ENCODE results near the gene KCTD10.

KCTD10 gene, protein sequence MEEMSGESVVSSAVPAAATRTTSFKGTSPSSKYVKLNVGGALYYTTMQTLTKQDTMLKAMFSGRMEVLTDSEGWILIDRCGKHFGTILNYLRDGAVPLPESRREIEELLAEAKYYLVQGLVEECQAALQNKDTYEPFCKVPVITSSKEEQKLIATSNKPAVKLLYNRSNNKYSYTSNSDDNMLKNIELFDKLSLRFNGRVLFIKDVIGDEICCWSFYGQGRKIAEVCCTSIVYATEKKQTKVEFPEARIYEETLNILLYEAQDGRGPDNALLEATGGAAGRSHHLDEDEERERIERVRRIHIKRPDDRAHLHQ

DNA sequence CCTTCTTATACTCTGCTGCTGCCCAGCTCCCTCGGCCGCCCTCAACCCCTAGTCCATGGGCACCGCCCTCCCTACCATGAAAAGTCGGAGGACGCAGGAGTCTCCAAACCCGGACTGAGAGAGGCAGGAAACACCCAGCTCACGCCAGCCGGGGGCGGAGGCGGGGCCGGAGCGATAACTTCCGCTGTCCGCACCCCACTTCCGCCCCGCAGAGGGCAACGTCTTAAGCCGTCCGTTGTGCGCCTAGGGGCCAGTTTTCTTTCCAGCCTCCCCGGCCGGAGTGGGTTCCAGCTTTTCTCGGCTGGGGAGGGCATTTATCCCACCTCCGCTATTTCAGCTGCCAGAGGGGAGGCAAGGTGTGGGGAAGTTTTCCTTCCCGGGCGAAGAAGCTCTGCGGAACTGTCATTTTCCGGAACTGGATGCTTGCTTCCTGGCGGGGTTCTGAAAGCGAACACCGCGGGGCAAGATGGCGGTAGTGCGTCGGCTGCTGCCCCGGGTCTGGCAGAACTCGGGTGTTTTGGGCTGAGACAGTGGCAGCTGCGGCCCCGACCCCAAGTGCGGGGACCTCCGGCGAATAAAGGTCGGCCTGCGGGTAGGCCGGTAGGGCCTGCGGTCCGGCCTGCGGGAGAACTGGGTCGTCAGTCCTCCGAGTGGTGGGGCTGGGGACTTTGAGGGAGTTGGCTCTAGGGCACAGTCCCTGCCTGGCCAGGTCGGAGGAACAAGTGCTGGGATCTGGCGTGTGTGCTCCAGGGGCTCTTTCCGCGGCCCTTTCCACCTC is at the start of gene KCTD10, which contains the start of gene UBE3B:
Gene KCTD10, minus strand, starts transcription at position 116 of the 778 bp plus-strand sequence. Its CDS starts 38 bp downstream, at position 78.
Gene UBE3B, plus strand, starts transcription at position 450 of the 778 bp plus-strand sequence. CDS start 5,918 bp downstream, outside the sequence.
- peak within 1 kb of the TSS; percentile 99 for H3K4me3 ChIP-seq (ENCODE audit: low read depth, low read length)
- DNase-seq (ENCODE audit: low read depth) = peak; percentile 70

DNA sequence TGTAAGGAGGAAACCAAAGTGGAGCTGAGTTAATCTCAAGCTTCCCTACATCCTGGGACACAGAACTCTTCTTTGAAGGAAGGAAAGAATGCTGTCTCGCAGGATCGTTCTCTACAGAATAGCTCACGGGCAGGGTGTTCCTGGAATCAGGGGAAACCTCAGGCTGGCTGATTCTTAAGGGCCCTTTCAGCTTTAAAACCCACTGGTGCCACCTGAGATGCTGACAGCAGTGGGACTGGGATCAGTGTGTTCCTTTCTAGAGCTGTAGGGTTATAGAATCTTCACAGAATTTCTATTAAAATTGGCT is 48.1 kb upstream of the KCTD10 start:
- H3K4me3 ChIP-seq (ENCODE audit: low read depth, low read length) = no peak overlapping the region
- DNase-seq (ENCODE audit: low read depth) = no peak

DNA sequence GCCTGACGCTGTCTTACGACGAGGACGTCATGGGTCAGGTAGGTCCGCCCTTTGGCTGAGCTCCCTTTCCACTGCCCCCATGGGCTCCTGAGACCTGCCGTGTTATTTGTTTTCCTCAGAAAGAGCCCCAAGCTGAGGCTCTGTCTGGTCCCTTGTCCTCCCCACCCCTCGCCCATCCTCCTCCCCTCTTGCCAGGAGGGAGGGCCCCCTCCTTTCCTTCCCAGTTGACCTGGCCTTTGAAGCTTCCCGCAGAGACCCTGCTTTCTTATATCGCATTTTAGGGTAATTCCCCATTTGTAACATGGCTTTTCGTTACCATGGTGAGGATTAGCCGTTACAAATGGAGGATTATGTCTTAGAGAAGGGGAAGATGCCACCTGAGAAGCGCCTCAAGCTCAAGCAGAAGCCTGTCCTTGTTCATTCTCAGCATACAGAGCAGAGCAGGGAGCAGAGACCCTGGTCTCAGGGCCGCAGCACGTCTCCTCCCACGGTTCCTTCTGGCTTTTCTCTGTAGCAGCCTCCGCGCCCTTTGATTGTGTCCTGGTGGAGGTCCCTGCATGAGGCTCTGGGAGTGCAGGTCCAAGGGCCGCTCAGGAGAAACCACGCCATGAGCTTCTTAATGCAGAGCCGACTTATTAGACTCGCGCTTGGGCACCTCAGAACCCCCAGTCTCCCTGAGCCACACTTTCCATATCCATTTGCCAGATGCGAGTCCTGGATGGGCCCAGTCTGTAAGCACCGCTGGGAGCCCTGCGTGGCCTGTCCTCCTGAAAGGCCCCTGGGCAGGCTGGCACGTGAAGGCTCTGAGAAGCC is 47.6 kb upstream of the KCTD10 start:
- H3K4me3 ChIP-seq (ENCODE audit: low read depth, low read length) = no peak overlapping the region
- no peak for DNase-seq (ENCODE audit: low read depth)

DNA sequence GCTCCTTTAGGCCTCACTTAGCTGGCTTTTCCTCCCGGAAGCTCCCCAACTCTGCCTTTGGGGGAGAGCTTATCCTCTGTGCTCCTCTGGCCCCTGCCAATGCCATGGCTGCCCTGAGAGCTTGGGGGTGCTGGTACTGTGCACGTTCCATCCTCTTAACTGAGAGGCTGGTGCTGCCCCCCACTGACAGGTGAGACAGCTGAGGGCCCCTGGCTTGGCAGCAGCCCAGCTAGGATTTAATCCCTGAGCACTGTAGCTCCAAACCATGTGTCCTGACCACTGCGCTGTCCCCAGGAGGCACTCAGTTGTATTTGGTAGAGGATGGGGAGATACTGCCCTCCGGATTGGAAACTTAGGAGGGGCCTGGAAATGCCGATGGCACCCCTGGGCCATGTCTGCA is 46.4 kb upstream of the KCTD10 start:
- no peak for DNase-seq (ENCODE audit: low read depth)
- H3K4me3 ChIP-seq (ENCODE audit: low read depth, low read length) = no peak overlapping the region

DNA sequence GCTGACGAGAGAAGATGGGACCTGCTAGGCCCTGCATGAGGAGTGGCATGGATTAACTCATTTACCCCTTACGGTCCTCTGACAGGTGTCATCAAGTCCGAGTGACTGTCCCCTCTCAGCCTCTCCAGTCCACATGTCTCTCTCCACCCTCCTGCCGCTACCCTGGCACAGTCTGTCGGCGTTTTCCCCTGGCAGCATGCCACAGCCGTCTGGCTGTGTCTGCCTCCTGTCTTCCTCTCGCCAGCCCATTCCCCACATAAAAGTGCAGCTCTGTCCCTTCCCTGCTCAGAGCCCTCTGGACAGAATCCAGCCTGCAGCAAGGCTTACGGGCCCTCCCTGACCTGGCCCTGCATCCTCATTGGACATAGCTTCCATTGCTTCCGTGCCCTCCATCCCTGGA is 46.0 kb upstream of the KCTD10 start:
- DNase-seq (ENCODE audit: low read depth) = no peak
- no peak overlapping the region for H3K4me3 ChIP-seq (ENCODE audit: low read depth, low read length)

DNA sequence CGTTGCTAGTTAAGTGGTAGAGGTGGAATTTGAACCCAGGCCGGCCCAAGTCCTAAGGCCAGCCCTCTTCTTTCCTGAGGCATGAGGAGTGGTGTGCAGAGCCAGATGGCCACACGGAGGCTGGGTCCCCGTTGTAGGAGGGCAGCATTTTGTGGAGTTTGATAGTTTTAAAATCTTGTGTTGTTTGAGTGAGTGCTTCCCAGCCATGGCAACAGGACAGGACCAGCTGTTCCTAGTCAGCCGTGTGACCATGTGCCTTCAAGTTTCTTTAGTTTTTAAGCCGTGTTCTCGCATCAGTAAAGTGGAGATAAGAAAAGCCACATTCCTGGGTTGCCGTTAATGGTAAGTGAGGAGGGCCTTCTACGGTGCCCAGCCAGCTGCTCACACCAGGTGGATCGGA is 44.7 kb upstream of the KCTD10 start:
- DNase-seq (ENCODE audit: low read depth) = no peak
- H3K4me3 ChIP-seq (ENCODE audit: low read depth, low read length) = no peak overlapping the region

DNA sequence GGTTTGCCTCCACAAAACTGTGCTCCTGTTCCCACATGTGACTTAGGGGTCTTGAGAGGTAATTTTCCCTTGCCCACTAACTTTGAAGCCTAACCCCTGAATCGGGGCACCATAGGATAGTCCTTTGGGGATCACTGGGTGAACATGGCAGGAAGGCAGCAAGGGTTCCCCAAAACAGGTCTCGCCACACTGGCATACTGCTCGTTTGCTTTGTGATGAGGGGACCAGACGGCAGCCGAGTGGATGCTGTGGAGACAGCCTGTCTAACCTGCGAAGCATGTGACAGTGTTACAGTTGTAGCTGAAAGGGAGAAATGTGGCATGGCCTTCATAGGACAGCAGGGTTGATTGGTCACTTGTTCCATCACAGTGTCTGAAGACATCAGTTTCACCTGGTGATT is 42.7 kb upstream of the KCTD10 start:
- no peak overlapping the region for H3K4me3 ChIP-seq (ENCODE audit: low read depth, low read length)
- DNase-seq (ENCODE audit: low read depth) = no peak

DNA sequence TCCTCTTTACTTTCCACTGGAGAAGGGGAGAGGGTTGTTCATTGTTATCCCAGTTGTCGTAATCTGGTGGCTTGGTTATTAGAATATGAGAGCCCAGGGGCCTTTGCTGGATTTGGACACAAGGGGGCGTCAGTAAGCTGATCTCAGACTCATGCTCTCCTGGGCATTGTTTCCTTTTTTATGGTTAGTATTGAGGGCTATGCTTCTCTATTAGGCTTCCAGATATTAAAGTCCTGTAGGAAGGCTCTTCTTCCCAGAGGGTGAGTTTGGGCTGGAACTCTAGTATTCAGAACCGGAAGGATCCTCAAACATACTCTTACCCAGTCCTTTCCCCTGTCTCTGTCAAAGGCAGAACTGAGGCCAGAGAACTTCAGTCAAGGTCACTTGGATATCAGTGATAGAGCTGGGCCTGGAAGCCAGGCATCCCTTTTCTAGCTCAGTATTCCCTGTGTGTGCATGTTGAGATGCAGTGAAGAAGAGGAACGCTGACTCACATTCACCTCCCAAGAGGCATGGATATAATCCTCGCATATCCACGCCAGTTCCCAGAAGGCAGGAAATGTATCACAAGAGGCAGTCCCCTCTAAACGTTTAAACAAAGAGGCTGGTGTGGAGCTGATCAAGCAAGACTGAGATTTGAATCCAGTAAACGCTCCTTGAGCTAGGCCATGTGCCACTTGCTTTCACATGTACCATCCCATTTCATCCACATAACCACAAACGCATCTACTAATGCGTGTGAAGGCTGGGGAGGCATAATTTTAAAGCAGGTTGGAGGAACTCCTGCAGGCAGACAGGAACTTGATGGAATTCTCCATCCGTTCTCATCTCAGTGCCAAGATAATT is 41.9 kb upstream of the KCTD10 start:
- peak; percentile 66 for DNase-seq (ENCODE audit: low read depth)
- no peak overlapping the region for H3K4me3 ChIP-seq (ENCODE audit: low read depth, low read length)

DNA sequence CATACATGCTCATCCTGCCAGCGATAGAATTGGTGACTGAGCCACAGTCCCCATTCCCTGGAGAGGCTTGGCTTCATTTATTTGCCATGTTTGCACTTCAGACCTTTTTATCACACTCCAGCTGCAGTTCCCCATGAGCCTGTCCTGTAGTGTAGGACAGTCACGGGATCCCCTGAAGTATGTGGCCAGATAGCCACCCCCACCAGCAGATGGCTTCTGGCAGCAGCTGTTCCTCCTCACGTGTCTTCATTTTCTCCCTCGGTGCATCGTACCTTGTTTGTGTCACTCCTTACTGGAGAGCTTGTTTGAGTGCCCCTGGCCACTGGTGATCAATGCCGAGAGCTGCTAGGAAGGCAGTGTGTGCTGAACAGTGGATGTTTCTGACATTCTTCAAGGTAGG is 40.5 kb upstream of the KCTD10 start:
- no peak overlapping the region for H3K4me3 ChIP-seq (ENCODE audit: low read depth, low read length)
- DNase-seq (ENCODE audit: low read depth) = no peak

DNA sequence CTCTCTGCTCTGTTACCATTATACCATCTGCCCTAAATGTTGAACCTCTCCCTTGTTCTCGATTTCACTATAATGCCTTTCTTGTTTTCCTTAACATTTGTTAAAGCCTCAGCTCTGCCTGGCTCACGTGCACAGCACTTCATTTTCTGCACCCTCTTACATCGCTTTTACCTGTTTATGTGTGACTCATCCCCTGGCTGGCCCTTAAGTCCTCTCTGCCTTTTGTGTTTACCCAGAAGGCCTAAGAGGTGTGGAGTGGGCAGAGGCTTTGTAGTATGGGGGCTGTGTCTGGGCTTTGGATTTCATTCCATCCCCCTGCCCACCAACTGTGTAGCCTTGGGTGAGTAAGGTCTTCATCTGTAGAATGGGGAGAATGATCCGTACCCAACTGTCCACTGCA is 36.9 kb upstream of the KCTD10 start:
- no peak overlapping the region for H3K4me3 ChIP-seq (ENCODE audit: low read depth, low read length)
- no peak for DNase-seq (ENCODE audit: low read depth)

DNA sequence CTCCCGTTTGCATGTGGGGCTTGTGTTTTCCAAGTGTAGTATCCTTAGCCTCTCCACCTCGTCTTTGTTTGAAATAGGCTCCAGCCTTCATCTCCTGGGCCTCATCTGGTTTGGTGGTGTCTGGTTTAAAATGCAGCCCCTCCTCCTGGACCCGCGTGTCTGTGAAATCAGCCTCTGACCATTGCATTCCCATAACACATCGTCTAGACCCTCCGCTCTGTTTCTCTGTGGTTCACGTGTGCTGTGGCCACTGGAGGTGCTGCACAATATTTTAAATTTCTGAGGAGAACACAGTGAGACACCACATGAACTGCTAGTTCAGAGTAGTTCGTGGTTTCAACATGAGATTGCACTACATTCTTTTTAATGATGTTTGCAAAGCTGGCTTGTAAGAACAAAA is 36.0 kb upstream of the KCTD10 start:
- no peak for DNase-seq (ENCODE audit: low read depth)

DNA sequence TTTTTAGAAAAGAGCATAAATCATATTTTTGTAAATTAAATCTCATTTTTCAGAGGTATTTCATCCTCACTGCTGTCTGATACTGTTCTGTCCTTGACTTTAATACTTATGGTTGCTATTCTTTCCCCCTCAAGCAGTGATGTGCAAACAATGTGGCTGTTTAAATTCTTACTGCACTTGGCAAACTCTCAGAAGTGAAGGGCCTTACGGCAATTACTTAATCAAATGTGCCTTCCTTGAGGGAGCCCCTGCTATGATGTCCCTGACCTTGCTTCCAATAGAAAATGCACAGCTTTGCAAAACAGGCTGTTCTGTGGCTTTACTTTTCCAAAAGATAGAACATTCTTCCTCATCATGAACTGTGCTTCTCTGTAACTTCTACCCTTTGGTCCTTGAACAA is 35.5 kb upstream of the KCTD10 start:
- no peak for DNase-seq (ENCODE audit: low read depth)
- H3K4me3 ChIP-seq (ENCODE audit: low read depth, low read length) = no peak overlapping the region

More for the DNA sequence above, 36.0 kb upstream of the KCTD10 start:
- no peak overlapping the region for H3K4me3 ChIP-seq (ENCODE audit: low read depth, low read length)

DNA sequence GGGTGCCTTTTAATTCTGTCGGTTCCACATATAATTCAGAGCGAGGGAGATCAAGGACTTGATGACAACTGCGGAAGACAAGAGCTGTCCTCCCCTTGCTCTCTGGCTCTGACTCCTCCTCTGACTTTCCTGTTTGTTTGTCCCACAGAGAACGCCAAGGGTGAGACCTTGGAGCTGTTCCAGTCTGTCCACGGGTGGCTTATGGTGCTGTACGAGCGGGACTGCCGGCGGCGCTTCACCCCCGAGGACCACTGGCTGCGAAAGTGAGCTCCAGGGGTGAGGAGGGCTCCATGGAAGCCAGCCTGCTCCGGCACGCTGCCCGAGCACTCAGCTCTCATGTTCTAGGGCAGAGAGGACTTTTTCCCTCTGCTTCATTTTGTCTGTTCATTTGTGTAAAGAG is 33.1 kb upstream of the KCTD10 start:
- H3K4me3 ChIP-seq (ENCODE audit: low read depth, low read length) = no peak overlapping the region
- no peak for DNase-seq (ENCODE audit: low read depth)

DNA sequence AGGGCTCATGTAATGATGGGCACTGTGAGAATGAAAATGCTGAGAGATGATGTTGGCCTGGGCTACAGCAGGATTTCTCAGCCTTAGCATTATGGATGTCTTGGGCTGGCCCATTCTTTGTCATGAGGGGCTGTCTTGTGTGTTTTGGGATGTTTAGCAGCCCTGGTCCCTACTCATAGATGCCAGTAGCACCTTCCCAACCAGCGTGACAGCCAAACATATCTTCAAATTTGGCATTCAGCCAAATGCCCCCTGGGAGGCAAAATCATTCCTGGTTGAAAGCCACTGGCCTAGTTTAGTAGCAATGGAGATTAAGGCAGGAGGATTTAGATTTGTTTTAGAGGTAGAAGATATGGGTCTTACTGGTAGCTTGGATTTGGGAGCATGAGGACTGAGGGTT is 27.0 kb upstream of the KCTD10 start:
- no peak for DNase-seq (ENCODE audit: low read depth)
- H3K4me3 ChIP-seq (ENCODE audit: low read depth, low read length) = no peak overlapping the region

DNA sequence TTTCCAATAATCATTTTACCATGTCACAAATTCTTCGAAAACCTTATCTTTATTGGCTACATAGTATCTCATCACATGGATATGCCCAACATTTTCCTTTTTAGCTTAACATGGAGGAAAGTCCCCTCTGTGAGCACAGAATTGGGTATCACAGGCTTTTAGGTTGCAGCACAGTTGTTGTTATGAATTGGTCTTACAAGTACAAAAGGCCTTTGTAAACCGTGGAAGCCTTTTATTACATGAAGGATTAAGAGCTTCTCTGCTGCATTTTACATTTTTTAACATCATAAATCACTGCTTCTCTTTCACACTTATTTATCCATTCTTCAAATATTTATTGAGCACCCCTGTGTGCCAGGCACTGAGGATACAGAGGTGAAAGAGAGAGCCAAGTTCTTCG is 26.5 kb upstream of the KCTD10 start:
- DNase-seq (ENCODE audit: low read depth) = no peak
- no peak overlapping the region for H3K4me3 ChIP-seq (ENCODE audit: low read depth, low read length)

DNA sequence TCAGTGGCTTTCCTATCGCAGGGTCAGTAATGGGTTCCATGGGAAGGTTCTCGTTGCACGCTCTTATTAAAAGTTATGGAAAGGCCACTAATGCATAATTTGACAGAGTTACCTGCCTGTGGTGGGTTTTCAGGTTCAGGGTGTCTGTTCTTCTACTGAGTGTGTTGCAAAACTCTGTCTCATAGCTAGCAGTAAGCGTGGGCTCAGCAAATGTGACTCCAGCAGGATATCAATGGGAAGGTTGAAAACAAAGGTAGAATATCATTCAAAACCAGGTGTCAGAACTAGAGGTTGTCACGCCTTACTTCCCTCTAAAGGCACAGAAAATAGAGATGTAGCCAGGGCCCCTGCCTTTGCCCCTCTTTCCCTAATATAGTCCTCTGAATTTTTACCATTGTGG is 25.2 kb upstream of the KCTD10 start:
- no peak for DNase-seq (ENCODE audit: low read depth)
- H3K4me3 ChIP-seq (ENCODE audit: low read depth, low read length) = no peak overlapping the region

DNA sequence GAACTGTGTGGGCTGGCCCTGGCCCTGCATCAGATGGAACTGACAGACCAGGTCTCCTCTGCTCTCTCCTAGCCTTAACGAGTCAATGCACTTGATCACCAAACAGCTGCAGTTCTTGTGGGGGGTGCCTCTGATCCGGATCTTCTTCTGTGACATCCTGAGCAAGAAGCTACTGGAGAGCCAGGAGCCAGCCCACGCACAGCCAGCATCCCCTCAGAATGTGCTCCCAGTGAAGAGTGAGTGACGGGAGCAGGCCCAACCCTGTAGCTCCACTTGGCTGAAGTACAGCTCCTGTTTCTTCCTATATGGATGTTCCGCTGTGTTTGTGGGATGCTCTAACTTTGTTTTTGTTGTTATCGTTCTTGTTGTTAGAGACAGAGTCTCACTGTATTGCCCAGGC is 24.2 kb upstream of the KCTD10 start:
- no peak overlapping the region for H3K4me3 ChIP-seq (ENCODE audit: low read depth, low read length)
- no peak for DNase-seq (ENCODE audit: low read depth)

DNA sequence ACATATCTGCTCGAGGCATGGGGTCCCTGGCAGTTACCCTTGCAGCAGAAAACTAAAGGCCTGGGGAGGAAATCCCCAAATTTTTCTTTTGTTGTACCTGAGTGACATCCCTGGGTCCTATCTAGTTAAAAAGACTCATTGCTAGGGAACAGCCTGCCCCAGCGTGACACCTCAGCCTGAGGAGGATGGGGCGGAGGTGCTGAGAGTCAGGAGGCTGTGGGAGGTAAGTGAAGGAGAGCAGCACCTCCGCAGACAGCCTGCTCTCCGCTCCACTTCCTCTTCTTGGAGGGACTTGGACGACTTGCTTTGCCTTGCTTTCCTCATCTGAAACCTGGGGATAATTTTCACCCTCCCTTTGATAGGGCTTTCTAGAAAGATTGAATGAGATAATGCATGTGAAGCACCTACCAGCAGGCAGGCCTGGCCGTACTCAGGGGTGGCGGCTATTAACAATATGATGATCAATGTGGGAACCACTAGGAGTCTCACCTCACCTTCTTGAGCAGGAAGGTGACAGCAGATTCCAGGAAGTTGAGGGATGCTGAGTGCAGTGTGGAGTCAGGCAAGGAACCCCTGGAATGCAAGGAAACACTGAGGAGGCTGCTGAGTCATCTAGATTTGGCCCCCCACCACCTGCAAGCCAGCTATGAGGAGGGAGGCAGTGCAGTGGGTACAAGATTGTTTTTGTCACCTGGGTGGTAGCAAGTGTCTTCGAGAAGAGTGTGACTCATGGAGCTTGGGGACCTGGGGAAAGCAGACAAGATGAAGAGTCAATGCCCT is 23.5 kb upstream of the KCTD10 start:
- H3K4me3 ChIP-seq (ENCODE audit: low read depth, low read length) = no peak overlapping the region
- no peak for DNase-seq (ENCODE audit: low read depth)

DNA sequence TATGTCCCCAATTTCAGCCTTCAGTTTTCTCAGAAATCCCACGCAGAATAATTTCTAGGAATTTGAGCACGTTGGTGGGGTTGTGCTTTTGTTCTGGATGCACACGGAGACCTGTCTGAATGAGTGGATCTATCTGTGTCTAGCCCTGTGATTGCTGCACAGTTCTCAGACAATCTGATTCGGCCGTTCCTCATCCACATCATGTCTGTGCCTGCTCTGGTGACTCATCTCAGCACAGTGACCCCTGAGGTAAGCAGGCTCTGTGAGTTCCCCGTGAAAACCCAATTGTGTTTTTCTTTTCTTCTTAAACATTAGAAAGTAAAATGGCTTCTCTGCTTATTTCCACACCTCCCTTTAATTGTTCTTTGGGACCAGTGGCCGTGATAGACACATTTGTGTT is 20.6 kb upstream of the KCTD10 start:
- no peak overlapping the region for H3K4me3 ChIP-seq (ENCODE audit: low read depth, low read length)
- DNase-seq (ENCODE audit: low read depth) = peak; percentile 49

Data from skeletal muscle cell (primary cell).